ENCODE measurements around the gene SHCBP1L. TPM values are rescaled to one million over a fixed set of nuclear protein-coding genes. Genes with fewer than 3 reads are reported as not detected.
A peak's percentile ranks its signal among the peaks of the same experiment; 100 is the strongest.
"Not testable (repeated sequence)": the region's sequence is repeated elsewhere in the genome, so short reads cannot be mapped to it uniquely, and the experiment has no call there.

Gene SHCBP1L
- total and polyA plus RNA-seq, 5 donors: 0.14 TPM; not detected in 4

GRCh38 chr1:182930985-182931384 is 22.0 kb downstream of the SHCBP1L start:
- DNase-seq (no peak), ATAC-seq (no peak)
- intact Hi-C loops (cut with DNase I): no loop called here
- Histone ChIP-seq H3K27ac (ENCODE audit: low read length) (no peak overlapping the region), H3K9me3 (ENCODE audit: control insufficient read depth, low read length) (no peaks in the 10 kb centered on the region), H3K4me1 (ENCODE audit: control insufficient read depth, insufficient read depth, low read length) (no peaks in the 10 kb centered on the region), H3K27me3 (ENCODE audit: control insufficient read depth, insufficient read depth) (no peaks in the 10 kb centered on the region), H3K4me3 (ENCODE audit: low read length) (no peak overlapping the region)
- WGBS: 81% methylated on average over 1 of the region's 1 CpG

GRCh38 chr1:182927693-182928433 is 25.1 kb downstream of the SHCBP1L start:
- intact Hi-C loops (cut with DNase I): no loop called here
- Histone ChIP-seq H3K4me3 (ENCODE audit: low read length) (no peak overlapping the region), H3K27me3 (ENCODE audit: control insufficient read depth, insufficient read depth) (no peaks in the 10 kb centered on the region), H3K9me3 (ENCODE audit: control insufficient read depth, low read length) (no peaks in the 10 kb centered on the region), H3K27ac (ENCODE audit: low read length) (no peak overlapping the region), H3K4me1 (ENCODE audit: control insufficient read depth, insufficient read depth, low read length) (no peaks in the 10 kb centered on the region)
- DNase-seq (no peak), ATAC-seq (no peak)
- 88% methylated on average over 1 of the region's 1 CpG for WGBS

- Histone ChIP-seq H3K27ac (ENCODE audit: low read length) (no peak overlapping the region), H3K9me3 (ENCODE audit: control insufficient read depth, low read length) (no peaks in the 10 kb centered on the region), H3K4me1 (ENCODE audit: control insufficient read depth, insufficient read depth, low read length) (no peaks in the 10 kb centered on the region), H3K27me3 (ENCODE audit: control insufficient read depth, insufficient read depth) (no peaks in the 10 kb centered on the region), H3K4me3 (ENCODE audit: low read length) (no peak overlapping the region)
- intact Hi-C loops (cut with DNase I): no loop called here
- ATAC-seq (no peak), DNase-seq (no peak)
- WGBS: 74% methylated on average over 1 of the region's 1 CpG
Observed at GRCh38 chr1:182925661-182926060, 27.3 kb downstream of the SHCBP1L start.

- DNase-seq (no peak), ATAC-seq (no peak)
- H3K4me3 ChIP-seq (ENCODE audit: low read length): no peak overlapping the region
- H3K27me3 ChIP-seq (ENCODE audit: control insufficient read depth, insufficient read depth): no peaks in the 10 kb centered on the region
- H3K4me1 ChIP-seq (ENCODE audit: control insufficient read depth, insufficient read depth, low read length): no peaks in the 10 kb centered on the region
- H3K9me3 ChIP-seq (ENCODE audit: control insufficient read depth, low read length): no peaks in the 10 kb centered on the region
- H3K27ac ChIP-seq (ENCODE audit: low read length): no peak overlapping the region
- 81% methylated on average over 3 of the region's 3 CpGs for WGBS
- intact Hi-C loops (cut with DNase I): no loop called here
Observed at GRCh38 chr1:182917378-182917777, 35.6 kb downstream of the SHCBP1L start.

- Histone ChIP-seq H3K4me1 (ENCODE audit: control insufficient read depth, insufficient read depth, low read length) (no peaks in the 10 kb centered on the region), H3K9me3 (ENCODE audit: control insufficient read depth, low read length) (no peaks in the 10 kb centered on the region), H3K27ac (ENCODE audit: low read length) (no peak overlapping the region), H3K4me3 (ENCODE audit: low read length) (no peak overlapping the region), H3K27me3 (ENCODE audit: control insufficient read depth, insufficient read depth) (no peaks in the 10 kb centered on the region)
- ATAC-seq: no peak
- no peak for DNase-seq
- intact Hi-C loops (cut with DNase I): no loop called here
- 97% methylated on average over 3 of the region's 3 CpGs for WGBS
Observed at GRCh38 chr1:182913401-182913800, 39.6 kb downstream of the SHCBP1L start.

- Histone ChIP-seq H3K4me3 (ENCODE audit: low read length) (no peak overlapping the region), H3K9me3 (ENCODE audit: control insufficient read depth, low read length) (no peaks in the 10 kb centered on the region), H3K27me3 (ENCODE audit: control insufficient read depth, insufficient read depth) (no peaks in the 10 kb centered on the region), H3K27ac (ENCODE audit: low read length) (no peak overlapping the region), H3K4me1 (ENCODE audit: control insufficient read depth, insufficient read depth, low read length) (no peaks in the 10 kb centered on the region)
- intact Hi-C loops (cut with DNase I): no loop called here
- DNase-seq (no peak), ATAC-seq (no peak)
- WGBS: 100% methylated on average over 1 of the region's 1 CpG
Observed at GRCh38 chr1:182910143-182910542, 42.8 kb downstream of the SHCBP1L start.

GRCh38 chr1:182909578-182909977 is 43.4 kb downstream of the SHCBP1L start:
- ATAC-seq (no peak), DNase-seq (no peak)
- Histone ChIP-seq H3K4me1 (ENCODE audit: control insufficient read depth, insufficient read depth, low read length) (no peaks in the 10 kb centered on the region), H3K9me3 (ENCODE audit: control insufficient read depth, low read length) (no peaks in the 10 kb centered on the region), H3K4me3 (ENCODE audit: low read length) (no peak overlapping the region), H3K27me3 (ENCODE audit: control insufficient read depth, insufficient read depth) (no peaks in the 10 kb centered on the region), H3K27ac (ENCODE audit: low read length) (no peak overlapping the region)
- intact Hi-C loops (cut with DNase I): no loop called here
- WGBS: 58% methylated on average over 4 of the region's 4 CpGs

GRCh38 chr1:182905321-182905720 is 47.6 kb downstream of the SHCBP1L start:
- Histone ChIP-seq H3K9me3 (ENCODE audit: control insufficient read depth, low read length) (no peaks in the 10 kb centered on the region), H3K4me3 (ENCODE audit: low read length) (no peak overlapping the region), H3K27me3 (ENCODE audit: control insufficient read depth, insufficient read depth) (no peaks in the 10 kb centered on the region), H3K4me1 (ENCODE audit: control insufficient read depth, insufficient read depth, low read length) (no peaks in the 10 kb centered on the region), H3K27ac (ENCODE audit: low read length) (no peak overlapping the region)
- intact Hi-C loops (cut with DNase I): no loop called here
- ATAC-seq (no peak), DNase-seq (no peak)
- WGBS: 86% methylated on average over 2 of the region's 2 CpGs

- H3K27ac ChIP-seq (ENCODE audit: low read length); intact Hi-C loops (cut with DNase I); DNase-seq; H3K9me3 ChIP-seq (ENCODE audit: control insufficient read depth, low read length); H3K27me3 ChIP-seq (ENCODE audit: control insufficient read depth, insufficient read depth); H3K4me1 ChIP-seq (ENCODE audit: control insufficient read depth, insufficient read depth, low read length); ATAC-seq; H3K4me3 ChIP-seq (ENCODE audit: low read length): not testable (repeated sequence)
- 88% methylated on average over 5 of the region's 5 CpGs for WGBS
Observed at GRCh38 chr1:182901946-182902345, 51.0 kb downstream of the SHCBP1L start.

GRCh38 chr1:182897696-182898095 is 55.3 kb downstream of the SHCBP1L start:
- Histone ChIP-seq H3K4me3 (ENCODE audit: low read length) (no peak overlapping the region), H3K27me3 (ENCODE audit: control insufficient read depth, insufficient read depth) (no peaks in the 10 kb centered on the region), H3K27ac (ENCODE audit: low read length) (no peak overlapping the region), H3K4me1 (ENCODE audit: control insufficient read depth, insufficient read depth, low read length) (no peaks in the 10 kb centered on the region), H3K9me3 (ENCODE audit: control insufficient read depth, low read length) (no peaks in the 10 kb centered on the region)
- intact Hi-C loops (cut with DNase I): no loop called here
- DNase-seq (no peak), ATAC-seq (no peak)
- 56% methylated on average over 2 of the region's 2 CpGs for WGBS

- ATAC-seq (peak in 1 of 2 donors; percentile 21), DNase-seq (no peak)
- no peak overlapping the region for H3K4me3 ChIP-seq (ENCODE audit: low read length)
- no peaks in the 10 kb centered on the region for H3K9me3 ChIP-seq (ENCODE audit: control insufficient read depth, low read length)
- intact Hi-C loops (cut with DNase I): no loop called here
- WGBS: 87% methylated on average over 9 of the region's 9 CpGs
- H3K27ac ChIP-seq (ENCODE audit: low read length): no peak overlapping the region
- peaks cover 1% of the 10 kb centered on the region for H3K4me1 ChIP-seq (ENCODE audit: control insufficient read depth, insufficient read depth, low read length)
- H3K27me3 ChIP-seq (ENCODE audit: control insufficient read depth, insufficient read depth): no peaks in the 10 kb centered on the region
Observed at GRCh38 chr1:182890927-182891610, 61.9 kb downstream of the SHCBP1L start.

Measured in right cardiac atrium (tissue), 5 donors.